ACC112 (cell line): ENCODE results near the gene ASCC1.
"Not testable (repeated sequence)": the region's sequence is repeated elsewhere in the genome, so short reads cannot be mapped to it uniquely, and the experiment has no call there.

ENCODE experiments used
- H2AFZ ChIP-seq: fragments of 200-600 bp; sonication (generic); one replicate; pipeline ENCODE4 v1.6.0; 2017; ENCODE audit warnings: antibody characterized with exemption, low read length; ENCODE audit not compliant: unreplicated experiment
- H3K27ac ChIP-seq: fragments of 200-600 bp; sonication (generic); 2 replicates; pipeline ENCODE4 v1.5.1; 2014; ENCODE audit warnings: low read depth, mild to moderate bottlenecking, antibody characterized with exemption, low read length, moderate library complexity
- H3K27me3 ChIP-seq: fragments of 200-600 bp; sonication (generic); 2 replicates; pipeline ENCODE4 v1.6.1; 2014; ENCODE audit warnings: mild to moderate bottlenecking, antibody characterized with exemption, low read length, moderate library complexity, mixed read lengths; ENCODE audit not compliant: insufficient read depth
- H3K36me3 ChIP-seq: fragments of 200-600 bp; sonication (generic); 2 replicates; pipeline ENCODE4 v1.6.1; 2016; ENCODE audit warnings: mild to moderate bottlenecking, antibody characterized with exemption, low read length, moderate library complexity, mixed read lengths; ENCODE audit not compliant: insufficient read depth
- H3K4me1 ChIP-seq: fragments of 200-600 bp; sonication (generic); one replicate; pipeline ENCODE4 v1.6.1; 2016; ENCODE audit warnings: low read length, mixed read lengths; ENCODE audit not compliant: insufficient read depth, unreplicated experiment, control insufficient read depth
- H3K4me3 ChIP-seq: fragments of 200-600 bp; sonication (generic); 2 replicates; pipeline ENCODE4 v1.5.1; 2014; ENCODE audit warnings: mild to moderate bottlenecking, low read depth, low read length
- H3K79me2 ChIP-seq: fragments of 200-600 bp; sonication (generic); one replicate; pipeline ENCODE4 v1.6.0; 2016; ENCODE audit warnings: low read length; ENCODE audit not compliant: control insufficient read depth, unreplicated experiment, insufficient read depth

Gene ASCC1

GRCh38 chr10:72218726-72219125, 2.6 kb upstream of the ASCC1 start:
- H3K27me3 ChIP-seq = no peaks in the 10 kb centered on the region
- no peak overlapping the region for H3K4me3 ChIP-seq
- H3K4me1 ChIP-seq = peaks cover 24% of the 10 kb centered on the region
- no peak overlapping the region for H2AFZ ChIP-seq
- H3K36me3 ChIP-seq = no peaks in the 10 kb centered on the region
- H3K27ac ChIP-seq = 0 out of 2 replicates have a peak overlapping the region, but pooled peaks have one; percentile 1
- H3K79me2 ChIP-seq = peaks cover 38% of the 10 kb centered on the region

DNA sequence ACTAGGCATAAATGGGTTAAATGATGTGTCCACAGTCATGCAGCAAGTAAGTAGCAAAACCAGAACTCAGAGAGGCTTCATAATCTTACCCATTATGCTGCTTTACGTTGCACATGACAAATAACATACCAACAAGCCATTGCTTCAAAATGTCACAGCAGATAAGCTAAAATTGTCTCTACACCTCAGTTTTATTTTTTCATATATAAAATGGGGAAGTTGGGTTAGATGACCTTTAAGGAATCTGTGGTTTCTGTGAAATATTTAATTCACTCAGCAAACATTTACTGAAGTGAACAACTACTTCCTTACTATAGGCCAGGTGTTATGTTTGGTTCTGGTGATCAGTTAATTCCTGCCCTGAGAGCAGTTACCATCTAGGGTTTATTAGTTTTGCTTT, 2.2 kb upstream of the ASCC1 start:
- Histone ChIP-seq H2AFZ (no peak overlapping the region), H3K27ac (0 out of 2 replicates have a peak overlapping the region, but pooled peaks have one; percentile 1), H3K27me3 (no peaks in the 10 kb centered on the region), H3K4me1 (peaks cover 20% of the 10 kb centered on the region), H3K79me2 (peaks cover 39% of the 10 kb centered on the region), H3K36me3 (no peaks in the 10 kb centered on the region), H3K4me3 (no peak overlapping the region)

- H3K79me2 ChIP-seq = peaks cover 16% of the 10 kb centered on the region
- H3K4me3 ChIP-seq, H3K4me1 ChIP-seq, H2AFZ ChIP-seq, H3K27me3 ChIP-seq, H3K27ac ChIP-seq, H3K36me3 ChIP-seq: not testable (repeated sequence)
These were observed 4.2 kb downstream of the ASCC1 start for GRCh38 chr10:72211832-72212231.

DNA sequence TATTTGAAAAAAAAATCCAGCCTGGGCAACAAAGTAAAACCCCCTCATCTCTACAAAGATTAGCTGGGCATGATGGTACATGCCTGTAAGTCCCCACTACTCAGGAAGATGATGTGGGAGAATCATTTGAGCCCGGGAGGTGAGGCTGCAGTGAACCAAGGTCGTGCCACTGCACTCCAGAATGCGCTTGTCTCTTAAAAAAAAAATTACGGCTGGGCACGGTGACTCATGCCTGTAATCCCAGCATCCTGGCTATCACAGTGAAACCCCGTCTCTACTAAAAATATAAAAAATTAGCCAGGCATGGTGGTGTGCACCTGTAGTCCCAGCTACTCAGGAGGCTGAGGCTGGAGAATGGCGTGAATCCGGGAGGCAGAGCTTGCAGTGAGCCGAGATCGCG, 4.7 kb downstream of the ASCC1 start:
- H3K79me2 ChIP-seq = peaks cover 13% of the 10 kb centered on the region
- not testable (repeated sequence) for H3K36me3 ChIP-seq, H2AFZ ChIP-seq, H3K27ac ChIP-seq, H3K4me1 ChIP-seq, H3K27me3 ChIP-seq, H3K4me3 ChIP-seq

- H2AFZ ChIP-seq, H3K27me3 ChIP-seq, H3K27ac ChIP-seq, H3K4me1 ChIP-seq, H3K79me2 ChIP-seq, H3K4me3 ChIP-seq, H3K36me3 ChIP-seq: not testable (repeated sequence)
These were observed 7.5 kb downstream of the ASCC1 start for GRCh38 chr10:72208526-72208925.

DNA sequence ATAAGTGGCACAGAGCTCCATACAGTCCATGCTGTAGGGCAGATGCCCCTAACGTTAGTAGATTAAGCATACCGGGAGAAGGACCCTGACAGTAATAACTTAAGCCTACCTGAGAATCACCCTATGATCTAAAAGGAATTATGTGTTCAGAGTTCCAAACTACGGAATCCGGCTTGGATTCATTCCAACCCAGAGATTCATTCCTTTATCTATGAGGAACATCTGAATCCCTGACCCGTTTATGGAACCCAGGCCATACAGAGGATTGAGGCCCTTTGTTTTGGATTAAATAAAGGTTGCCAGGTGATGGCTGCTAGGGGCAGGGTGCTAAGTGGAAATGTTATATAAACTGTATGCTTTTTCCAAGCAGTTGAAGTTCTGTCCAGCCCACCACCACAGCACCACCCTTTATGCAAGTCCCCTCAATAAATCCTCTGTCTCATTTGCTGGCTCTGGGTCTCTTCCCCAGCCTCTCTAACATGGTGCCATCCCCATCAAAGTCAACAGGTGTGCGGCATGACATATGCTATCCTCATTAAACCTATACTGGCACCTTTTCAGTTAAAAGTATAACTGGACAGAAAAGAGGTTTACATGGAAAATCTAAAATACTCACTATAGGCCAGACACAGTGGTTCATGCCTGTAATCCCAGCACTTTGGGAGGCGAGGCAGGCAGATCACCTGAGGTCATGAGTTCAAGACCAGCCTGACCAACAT, 9.4 kb downstream of the ASCC1 start:
- Histone ChIP-seq H2AFZ (no peak overlapping the region), H3K27me3 (no peaks in the 10 kb centered on the region), H3K4me1 (peaks cover 8% of the 10 kb centered on the region), H3K79me2 (no peaks in the 10 kb centered on the region), H3K27ac (no peak overlapping the region), H3K36me3 (peaks cover 5% of the 10 kb centered on the region), H3K4me3 (no peak overlapping the region)

DNA sequence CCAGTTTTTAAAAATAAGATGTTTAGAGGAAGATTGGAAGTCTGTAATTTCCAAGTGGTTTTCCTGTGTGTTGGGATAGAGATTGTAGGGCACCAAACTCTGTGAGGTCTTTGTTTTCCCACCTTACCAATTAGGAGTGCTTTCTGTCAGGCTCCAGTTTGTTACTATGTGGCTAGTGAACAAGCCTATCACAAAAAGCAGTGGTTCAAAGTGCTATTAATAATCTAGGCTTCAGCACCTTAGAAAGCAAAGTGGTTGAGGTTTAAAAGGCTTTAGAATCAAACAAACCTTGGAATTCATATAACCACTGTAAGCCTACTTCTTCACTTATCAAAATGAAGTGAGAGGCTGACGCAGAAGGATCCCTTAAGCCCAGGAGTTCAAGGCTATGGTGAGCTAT, 11.4 kb downstream of the ASCC1 start:
- peak overlapping the region; percentile 58 for H3K27ac ChIP-seq
- H3K36me3 ChIP-seq = peaks cover 9% of the 10 kb centered on the region
- peaks cover 8% of the 10 kb centered on the region for H3K4me1 ChIP-seq
- H3K4me3 ChIP-seq = no peak overlapping the region
- H3K27me3 ChIP-seq = no peaks in the 10 kb centered on the region
- no peaks in the 10 kb centered on the region for H3K79me2 ChIP-seq
- H2AFZ ChIP-seq = no peak overlapping the region

DNA sequence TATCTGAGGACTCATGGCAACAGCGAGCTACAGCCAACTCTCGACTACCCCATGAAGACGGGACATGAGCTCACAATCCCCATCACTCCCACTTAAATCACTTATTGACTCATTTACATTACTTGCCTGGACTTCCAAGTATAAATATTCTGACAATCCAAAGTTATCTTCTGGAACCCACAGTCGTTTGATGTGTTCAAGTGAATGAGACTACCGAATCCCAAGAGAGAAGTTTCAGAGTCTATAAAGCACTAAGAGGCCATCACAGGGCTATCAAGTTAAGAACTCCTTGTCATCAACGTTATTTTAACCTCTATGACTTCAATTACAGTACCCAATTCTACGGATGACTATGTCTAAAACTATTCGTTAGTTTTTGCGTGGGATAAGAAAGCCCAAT, 11.8 kb downstream of the ASCC1 start:
- peaks cover 9% of the 10 kb centered on the region for H3K36me3 ChIP-seq
- H3K27me3 ChIP-seq = no peaks in the 10 kb centered on the region
- no peak overlapping the region for H3K4me3 ChIP-seq
- H3K4me1 ChIP-seq = peaks cover 8% of the 10 kb centered on the region
- no peaks in the 10 kb centered on the region for H3K79me2 ChIP-seq
- no peak overlapping the region for H2AFZ ChIP-seq
- peak overlapping the region; percentile 58 for H3K27ac ChIP-seq

GRCh38 chr10:72201293-72201692, 14.8 kb downstream of the ASCC1 start:
- H3K4me3 ChIP-seq = no peak overlapping the region
- no peaks in the 10 kb centered on the region for H3K27me3 ChIP-seq
- H2AFZ ChIP-seq = no peak overlapping the region
- H3K36me3 ChIP-seq = peaks cover 13% of the 10 kb centered on the region
- no peaks in the 10 kb centered on the region for H3K79me2 ChIP-seq
- H3K4me1 ChIP-seq = peaks cover 8% of the 10 kb centered on the region
- H3K27ac ChIP-seq = no peak overlapping the region

DNA sequence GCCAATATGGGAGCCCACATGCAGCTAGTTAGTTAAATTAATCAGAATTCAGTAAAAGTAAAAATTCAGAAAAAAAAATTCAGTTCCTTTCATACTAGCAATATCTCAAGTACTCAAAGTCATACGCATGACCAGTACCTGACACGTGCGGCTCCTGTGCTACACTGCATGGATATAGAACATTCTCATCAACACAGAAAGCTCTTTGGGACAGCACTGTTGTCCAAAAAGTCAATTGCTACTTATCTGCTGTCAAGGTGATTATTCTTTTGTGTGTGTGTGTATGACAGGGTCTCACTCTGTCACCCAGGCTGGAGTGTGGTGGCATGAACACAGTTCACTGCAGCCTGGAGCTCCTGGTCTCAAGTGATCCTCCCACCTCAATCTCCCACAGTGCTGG, 15.2 kb downstream of the ASCC1 start:
- no peak overlapping the region for H3K4me3 ChIP-seq
- H3K27ac ChIP-seq = no peak overlapping the region
- H3K79me2 ChIP-seq = no peaks in the 10 kb centered on the region
- H2AFZ ChIP-seq = no peak overlapping the region
- H3K27me3 ChIP-seq = no peaks in the 10 kb centered on the region
- peaks cover 8% of the 10 kb centered on the region for H3K4me1 ChIP-seq
- peaks cover 13% of the 10 kb centered on the region for H3K36me3 ChIP-seq

GRCh38 chr10:72194949-72195348, 21.1 kb downstream of the ASCC1 start:
- H3K27ac ChIP-seq = no peak overlapping the region
- peaks cover 5% of the 10 kb centered on the region; the same call in 1 of the 2 replicates for H3K36me3 ChIP-seq
- H3K4me3 ChIP-seq = no peak overlapping the region
- H3K27me3 ChIP-seq = no peaks in the 10 kb centered on the region
- no peaks in the 10 kb centered on the region for H3K79me2 ChIP-seq
- H2AFZ ChIP-seq = no peak overlapping the region
- H3K4me1 ChIP-seq = no peaks in the 10 kb centered on the region
